ENCODE data around the gene NIN. TPM values are rescaled to one million over a fixed set of nuclear protein-coding genes. Genes with fewer than 3 reads are reported as not detected.

Gene NIN
- total and polyA plus RNA-seq, 2 donors (not counting 1 experiment from before 2014, with no cell fraction given) = 22.8 to 37.5 TPM

DNA sequence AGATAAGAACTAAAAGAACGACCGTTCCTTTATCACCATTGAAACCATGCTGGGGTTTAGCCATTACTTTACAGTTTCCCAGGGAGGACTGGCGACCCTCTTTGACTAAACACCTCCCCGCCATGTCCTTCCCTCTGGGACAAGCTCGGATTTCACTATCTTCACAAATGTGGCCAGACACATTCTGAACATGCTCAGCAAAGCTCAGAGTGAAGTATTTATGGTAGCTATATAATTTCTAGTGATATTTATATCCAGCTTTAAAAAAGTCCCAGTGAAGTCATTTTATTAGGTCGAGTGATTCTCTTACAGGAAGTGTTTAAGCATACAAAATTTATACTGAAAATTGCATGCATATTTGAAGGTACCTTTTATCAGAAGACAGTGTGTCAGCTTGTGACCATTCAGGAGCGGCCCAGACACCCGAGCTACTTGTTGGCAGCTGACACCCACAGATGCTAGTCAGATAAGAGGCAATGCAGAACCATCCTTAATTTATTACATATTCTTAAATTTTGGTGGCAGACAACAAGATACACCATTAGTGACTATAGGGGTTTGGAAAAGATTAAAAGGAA lies 36.8 kb downstream of the NIN start:
- Histone ChIP-seq H3K4me1 (ENCODE audit: control insufficient read depth, extremely low read depth, insufficient read depth, low read length) (peaks cover 2% of the 10 kb centered on the region), H3K9ac (ENCODE audit: insufficient read depth, low read length) (no peak overlapping the region), H3K4me3 (replicated peaks in 1 of 4; ENCODE audit: control extremely low read depth in 1 of 4, insufficient read depth in 1 of 4, low read depth in 3 of 4, low read length in 4 of 4) (no peak overlapping the region), H3K4me2 (ENCODE audit: extremely low read depth, insufficient read depth, low read length) (no peak overlapping the region), H3K79me2 (ENCODE audit: control insufficient read depth, insufficient read depth, low read length) (peaks cover 1% of the 10 kb centered on the region), H3K36me3 (ENCODE audit: control insufficient read depth, insufficient read depth, low read length) (peaks cover 10% of the 10 kb centered on the region), H4K20me1 (ENCODE audit: control insufficient read depth, extremely low read depth, insufficient read depth, low read length) (no peaks in the 10 kb centered on the region), H3K27me3 (ENCODE audit: control insufficient read depth, insufficient read depth, low read length) (no peaks in the 10 kb centered on the region), H3K9me3 (ENCODE audit: control insufficient read depth, insufficient read depth, low read depth, low read length) (no peaks in the 10 kb centered on the region), H2AFZ (ENCODE audit: low read length) (no peak overlapping the region), H3K27ac (ENCODE audit: insufficient read depth, low read length) (no peak overlapping the region)
- DNase-seq (ENCODE audit: low read depth in 2 of 2) = no peak
- TF ChIP-seq EZH2 (IDR thresholded peaks at IDR 0.05; ENCODE audit: low read length, missing control alignments) = no peak
- TF ChIP-seq, protein P1, sequence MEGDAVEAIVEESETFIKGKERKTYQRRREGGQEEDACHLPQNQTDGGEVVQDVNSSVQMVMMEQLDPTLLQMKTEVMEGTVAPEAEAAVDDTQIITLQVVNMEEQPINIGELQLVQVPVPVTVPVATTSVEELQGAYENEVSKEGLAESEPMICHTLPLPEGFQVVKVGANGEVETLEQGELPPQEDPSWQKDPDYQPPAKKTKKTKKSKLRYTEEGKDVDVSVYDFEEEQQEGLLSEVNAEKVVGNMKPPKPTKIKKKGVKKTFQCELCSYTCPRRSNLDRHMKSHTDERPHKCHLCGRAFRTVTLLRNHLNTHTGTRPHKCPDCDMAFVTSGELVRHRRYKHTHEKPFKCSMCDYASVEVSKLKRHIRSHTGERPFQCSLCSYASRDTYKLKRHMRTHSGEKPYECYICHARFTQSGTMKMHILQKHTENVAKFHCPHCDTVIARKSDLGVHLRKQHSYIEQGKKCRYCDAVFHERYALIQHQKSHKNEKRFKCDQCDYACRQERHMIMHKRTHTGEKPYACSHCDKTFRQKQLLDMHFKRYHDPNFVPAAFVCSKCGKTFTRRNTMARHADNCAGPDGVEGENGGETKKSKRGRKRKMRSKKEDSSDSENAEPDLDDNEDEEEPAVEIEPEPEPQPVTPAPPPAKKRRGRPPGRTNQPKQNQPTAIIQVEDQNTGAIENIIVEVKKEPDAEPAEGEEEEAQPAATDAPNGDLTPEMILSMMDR (conservative IDR thresholded peaks at IDR 0.05 in 1 of 2, IDR thresholded peaks at IDR 0.05 in 1 of 2; ENCODE audit: low read depth in 1 of 2, low read length in 2 of 2) = no peak

DNA sequence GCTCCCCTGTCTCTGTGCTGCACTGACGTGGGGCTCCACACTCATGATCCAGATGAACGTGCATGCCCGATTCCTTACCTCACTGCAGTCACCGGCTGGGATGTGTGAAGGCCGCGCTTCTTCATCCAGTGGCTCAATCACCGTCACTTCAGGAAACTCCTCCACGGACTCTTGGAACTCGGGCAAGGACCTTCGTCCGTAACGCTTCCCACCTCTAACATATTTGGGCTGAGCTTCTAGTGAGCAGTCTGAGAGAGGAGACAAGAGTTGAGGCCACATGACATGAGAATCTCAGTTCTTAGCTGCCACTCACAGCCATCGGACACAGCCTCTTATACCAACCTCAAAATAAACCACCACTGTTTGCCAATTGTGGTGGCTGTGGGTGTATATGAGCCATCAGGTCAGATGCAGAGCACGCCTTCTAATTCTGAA lies 38.3 kb downstream of the NIN start:
- Histone ChIP-seq H3K9ac (ENCODE audit: insufficient read depth, low read length) (no peak overlapping the region), H4K20me1 (ENCODE audit: control insufficient read depth, extremely low read depth, insufficient read depth, low read length) (no peaks in the 10 kb centered on the region), H3K27ac (ENCODE audit: insufficient read depth, low read length) (no peak overlapping the region), H3K27me3 (ENCODE audit: control insufficient read depth, insufficient read depth, low read length) (no peaks in the 10 kb centered on the region), H3K79me2 (ENCODE audit: control insufficient read depth, insufficient read depth, low read length) (no peaks in the 10 kb centered on the region), H3K4me2 (ENCODE audit: extremely low read depth, insufficient read depth, low read length) (no peak overlapping the region), H2AFZ (ENCODE audit: low read length) (no peak overlapping the region), H3K9me3 (ENCODE audit: control insufficient read depth, insufficient read depth, low read depth, low read length) (no peaks in the 10 kb centered on the region), H3K36me3 (ENCODE audit: control insufficient read depth, insufficient read depth, low read length) (peaks cover 8% of the 10 kb centered on the region), H3K4me1 (ENCODE audit: control insufficient read depth, extremely low read depth, insufficient read depth, low read length) (peaks cover 2% of the 10 kb centered on the region), H3K4me3 (replicated peaks in 1 of 4; ENCODE audit: control extremely low read depth in 1 of 4, insufficient read depth in 1 of 4, low read depth in 3 of 4, low read length in 4 of 4) (no peak overlapping the region)
- TF ChIP-seq, protein P1 (conservative IDR thresholded peaks at IDR 0.05 in 1 of 2, IDR thresholded peaks at IDR 0.05 in 1 of 2; ENCODE audit: low read depth in 1 of 2, low read length in 2 of 2) = no peak
- no peak for TF ChIP-seq EZH2 (IDR thresholded peaks at IDR 0.05; ENCODE audit: low read length, missing control alignments)
- DNase-seq (ENCODE audit: low read depth in 2 of 2) = no peak

DNA sequence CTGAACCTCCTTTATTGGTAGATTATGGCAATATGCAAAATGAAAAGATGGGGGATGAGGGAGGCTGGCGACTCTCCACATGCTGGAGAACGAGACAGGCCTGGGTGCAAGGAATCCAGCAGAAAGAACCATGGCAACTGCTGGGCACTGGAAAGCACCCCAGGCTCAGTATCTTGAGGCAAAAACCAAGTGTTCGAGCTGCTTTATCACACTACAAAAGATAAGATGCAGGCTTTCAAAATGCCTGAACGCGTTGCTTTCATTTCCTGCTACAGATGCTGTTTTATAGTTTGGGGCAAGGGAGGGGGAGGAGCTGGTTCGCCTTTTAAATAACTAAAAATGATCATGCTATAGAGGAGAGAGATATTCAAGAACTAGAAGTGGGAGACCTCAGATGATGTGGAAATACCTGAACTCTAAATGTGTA lies 38.9 kb downstream of the NIN start:
- Histone ChIP-seq H3K27ac (ENCODE audit: insufficient read depth, low read length) (no peak overlapping the region), H3K36me3 (ENCODE audit: control insufficient read depth, insufficient read depth, low read length) (peaks cover 8% of the 10 kb centered on the region), H3K27me3 (ENCODE audit: control insufficient read depth, insufficient read depth, low read length) (no peaks in the 10 kb centered on the region), H3K4me1 (ENCODE audit: control insufficient read depth, extremely low read depth, insufficient read depth, low read length) (peaks cover 2% of the 10 kb centered on the region), H3K4me2 (ENCODE audit: extremely low read depth, insufficient read depth, low read length) (no peak overlapping the region), H3K4me3 (replicated peaks in 1 of 4; ENCODE audit: control extremely low read depth in 1 of 4, insufficient read depth in 1 of 4, low read depth in 3 of 4, low read length in 4 of 4) (no peak overlapping the region), H3K9me3 (ENCODE audit: control insufficient read depth, insufficient read depth, low read depth, low read length) (no peaks in the 10 kb centered on the region), H4K20me1 (ENCODE audit: control insufficient read depth, extremely low read depth, insufficient read depth, low read length) (no peaks in the 10 kb centered on the region), H3K9ac (ENCODE audit: insufficient read depth, low read length) (no peak overlapping the region), H3K79me2 (ENCODE audit: control insufficient read depth, insufficient read depth, low read length) (no peaks in the 10 kb centered on the region), H2AFZ (ENCODE audit: low read length) (no peak overlapping the region)
- TF ChIP-seq, protein P1 (conservative IDR thresholded peaks at IDR 0.05 in 1 of 2, IDR thresholded peaks at IDR 0.05 in 1 of 2; ENCODE audit: low read depth in 1 of 2, low read length in 2 of 2) = no peak
- TF ChIP-seq EZH2 (IDR thresholded peaks at IDR 0.05; ENCODE audit: low read length, missing control alignments) = no peak
- no peak for DNase-seq (ENCODE audit: low read depth in 2 of 2)
